Mesendoderm (in vitro differentiated cells): ENCODE measurements around the gene TCP11L2.

Experiments used
- DNase-seq: peaks from one replicate; pipeline ENCODE4 v3.0.0; 2013
- H2AK5ac ChIP-seq: 2 replicates; pipeline ENCODE4 v1.6.1; 2013; ENCODE audit warnings: low read length, inconsistent platforms
- H2BK120ac ChIP-seq: 2 replicates; pipeline ENCODE4 v1.6.1; 2013; ENCODE audit warnings: low read depth, mild to moderate bottlenecking, low read length, moderate library complexity, mixed read lengths
- H2BK15ac ChIP-seq: replicated peaks from 2 replicates; pipeline ENCODE4 v1.6.1; 2013; ENCODE audit warnings: low read depth, mild to moderate bottlenecking, moderate library complexity
- H2BK5ac ChIP-seq: 2 replicates; pipeline ENCODE4 v1.6.1; 2013; ENCODE audit warnings: low read length, inconsistent platforms
- H3K18ac ChIP-seq: 2 replicates; pipeline ENCODE4 v1.6.1; 2013; ENCODE audit warnings: mild to moderate bottlenecking, low read length, mixed read lengths
- H3K23ac ChIP-seq: one replicate; pipeline ENCODE4 v1.6.1; 2013; ENCODE audit warnings: low read length
- H3K27ac ChIP-seq: 2 replicates; pipeline ENCODE4 v1.5.1; 2013; ENCODE audit warnings: low read depth, mild to moderate bottlenecking, inconsistent platforms, low read length, moderate library complexity
- H3K27me3 ChIP-seq: 2 replicates; pipeline ENCODE4 v1.6.1; 2013; ENCODE audit warnings: low read length, control low read depth, mild to moderate bottlenecking, inconsistent platforms; ENCODE audit not compliant: insufficient read depth, poor library complexity
- H3K36me3 ChIP-seq: 2 replicates; pipeline ENCODE4 v1.6.1; 2013; ENCODE audit warnings: low read length, inconsistent platforms; ENCODE audit not compliant: control insufficient read depth, insufficient read depth
- H3K4ac ChIP-seq: one replicate; pipeline ENCODE4 v1.6.1; 2013; ENCODE audit warnings: low read depth, mild to moderate bottlenecking, low read length, moderate library complexity
- H3K4me1 ChIP-seq: 2 replicates; pipeline ENCODE4 v1.6.1; 2013; ENCODE audit warnings: low read depth, low read length, inconsistent platforms; ENCODE audit not compliant: control insufficient read depth
- H3K4me2 ChIP-seq: 2 replicates; pipeline ENCODE4 v1.6.1; 2013; ENCODE audit warnings: low read length
- H3K4me3 ChIP-seq: 2 replicates; pipeline ENCODE4 v1.5.1; 2013; ENCODE audit warnings: mild to moderate bottlenecking, low read length
- H3K56ac ChIP-seq: one replicate; pipeline ENCODE4 v1.6.1; 2013; ENCODE audit warnings: low read length
- H3K79me1 ChIP-seq: 2 replicates; pipeline ENCODE4 v1.6.1; 2013; ENCODE audit warnings: low read length, inconsistent platforms
- H3K79me2 ChIP-seq: 2 replicates; pipeline ENCODE4 v1.6.1; 2013; ENCODE audit warnings: mild to moderate bottlenecking, low read length; ENCODE audit not compliant: control insufficient read depth, insufficient read depth
- H3K9ac ChIP-seq: 2 replicates; pipeline ENCODE4 v1.6.1; 2013; ENCODE audit warnings: low read length, inconsistent platforms
- H4K5ac ChIP-seq: one replicate; pipeline ENCODE4 v1.6.1; 2013; ENCODE audit warnings: low read length
- H4K8ac ChIP-seq: one replicate; pipeline ENCODE4 v1.6.1; 2013; ENCODE audit warnings: low read depth, mild to moderate bottlenecking, control low read depth, low read length, moderate library complexity
- WGBS: extraction: QIAGEN DNeasy Blood & Tissue Kit; methylation state at CpG from one replicate; pipeline ENCODE4 v1.1.7; 2013; ENCODE audit warnings: low lambda C conversion rate, missing lambda C conversion rate; ENCODE audit not compliant: insufficient coverage; ENCODE audit errors: extremely low coverage; 5-methylcytosine and 5-hydroxymethylcytosine counted together

The TCP11L2 gene

DNA sequence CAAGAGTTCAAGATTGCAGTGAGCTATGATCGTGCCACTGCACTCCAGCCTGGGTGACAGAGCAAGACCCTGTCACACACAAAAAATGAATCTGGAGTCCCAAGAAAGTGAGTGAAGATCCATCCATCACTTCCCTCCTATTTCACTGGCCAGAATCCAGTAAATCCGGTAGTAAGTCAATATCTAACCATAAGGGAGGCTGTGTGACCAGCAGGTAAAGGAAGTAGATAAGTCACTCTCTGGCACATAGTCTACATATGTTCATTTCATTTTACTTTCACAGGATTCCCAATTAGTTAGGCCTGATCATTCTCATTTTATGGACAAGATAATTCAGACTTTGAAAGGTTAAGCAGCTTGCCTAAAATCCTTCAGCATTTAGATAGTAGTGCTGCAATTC lies 11.9 kb upstream of the TCP11L2 start:
- no peak for DNase-seq
- Histone ChIP-seq H4K5ac (no peak overlapping the region), H3K79me1 (no peaks in the 10 kb centered on the region), H3K23ac (no peak overlapping the region), H3K4me1 (no peaks in the 10 kb centered on the region), H3K4ac (no peak overlapping the region), H3K4me3 (no peak overlapping the region), H2BK5ac (no peak overlapping the region), H3K56ac (no peak overlapping the region), H3K27me3 (no peaks in the 10 kb centered on the region), H4K8ac (no peak overlapping the region), H3K36me3 (no peaks in the 10 kb centered on the region), H2BK15ac (no peak overlapping the region), H2AK5ac (no peak overlapping the region), H3K27ac (no peak overlapping the region), H3K18ac (no peak overlapping the region), H3K9ac (no peak overlapping the region), H3K4me2 (no peak overlapping the region), H3K79me2 (no peaks in the 10 kb centered on the region), H2BK120ac (no peak overlapping the region)
- WGBS = no CpG with 5 or more reads among the region's 2 CpGs

- no peak overlapping the region for H2BK15ac ChIP-seq
- no peak overlapping the region for H2BK5ac ChIP-seq
- H3K18ac ChIP-seq = no peak overlapping the region
- no peak overlapping the region for H4K8ac ChIP-seq
- no peak overlapping the region for H2AK5ac ChIP-seq
- no peak overlapping the region for H3K4me2 ChIP-seq
- H3K36me3 ChIP-seq = no peaks in the 10 kb centered on the region
- no peak overlapping the region for H3K9ac ChIP-seq
- H3K4ac ChIP-seq = no peak overlapping the region
- WGBS = no CpG with 5 or more reads among the region's 5 CpGs
- no peaks in the 10 kb centered on the region for H3K79me1 ChIP-seq
- no peaks in the 10 kb centered on the region for H3K27me3 ChIP-seq
- no peak overlapping the region for H3K4me3 ChIP-seq
- no peaks in the 10 kb centered on the region for H3K4me1 ChIP-seq
- H3K79me2 ChIP-seq = no peaks in the 10 kb centered on the region
- no peak overlapping the region for H4K5ac ChIP-seq
- no peak for DNase-seq
- H3K56ac ChIP-seq = no peak overlapping the region
- no peak overlapping the region for H3K27ac ChIP-seq
- H2BK120ac ChIP-seq = no peak overlapping the region
- no peak overlapping the region for H3K23ac ChIP-seq
Observed at GRCh38 chr12:106291342-106291741, 11.2 kb upstream of the TCP11L2 start.

GRCh38 chr12:106292339-106292738 lies 10.2 kb upstream of the TCP11L2 start:
- Histone ChIP-seq H3K4me2 (no peak overlapping the region), H3K79me2 (no peaks in the 10 kb centered on the region), H4K5ac (no peak overlapping the region), H3K27ac (no peak overlapping the region), H3K9ac (no peak overlapping the region), H3K4me1 (no peaks in the 10 kb centered on the region), H3K36me3 (no peaks in the 10 kb centered on the region), H3K79me1 (no peaks in the 10 kb centered on the region), H2BK15ac (no peak overlapping the region), H4K8ac (no peak overlapping the region), H3K18ac (no peak overlapping the region), H2BK120ac (no peak overlapping the region), H2BK5ac (no peak overlapping the region), H2AK5ac (no peak overlapping the region), H3K23ac (no peak overlapping the region), H3K27me3 (no peaks in the 10 kb centered on the region), H3K4me3 (no peak overlapping the region), H3K56ac (no peak overlapping the region), H3K4ac (no peak overlapping the region)
- no peak for DNase-seq
- WGBS = no CpG with 5 or more reads among the region's 5 CpGs

GRCh38 chr12:106296179-106296877 lies 6.2 kb upstream of the TCP11L2 start:
- no peaks in the 10 kb centered on the region for H3K27me3 ChIP-seq
- no peak overlapping the region for H3K4ac ChIP-seq
- DNase-seq = no peak
- no peak overlapping the region for H3K18ac ChIP-seq
- H3K27ac ChIP-seq = no peak overlapping the region
- H3K56ac ChIP-seq = no peak overlapping the region
- H2AK5ac ChIP-seq = no peak overlapping the region
- no peak overlapping the region for H4K8ac ChIP-seq
- no peak overlapping the region for H3K9ac ChIP-seq
- no peak overlapping the region for H4K5ac ChIP-seq
- no peaks in the 10 kb centered on the region for H3K4me1 ChIP-seq
- no peak overlapping the region for H3K23ac ChIP-seq
- WGBS = no CpG with 5 or more reads among the region's 8 CpGs
- no peak overlapping the region for H2BK5ac ChIP-seq
- H2BK120ac ChIP-seq = no peak overlapping the region
- no peaks in the 10 kb centered on the region for H3K36me3 ChIP-seq
- no peaks in the 10 kb centered on the region for H3K79me2 ChIP-seq
- no peak overlapping the region for H3K4me2 ChIP-seq
- no peak overlapping the region for H3K4me3 ChIP-seq
- no peaks in the 10 kb centered on the region for H3K79me1 ChIP-seq
- no peak overlapping the region for H2BK15ac ChIP-seq

DNA sequence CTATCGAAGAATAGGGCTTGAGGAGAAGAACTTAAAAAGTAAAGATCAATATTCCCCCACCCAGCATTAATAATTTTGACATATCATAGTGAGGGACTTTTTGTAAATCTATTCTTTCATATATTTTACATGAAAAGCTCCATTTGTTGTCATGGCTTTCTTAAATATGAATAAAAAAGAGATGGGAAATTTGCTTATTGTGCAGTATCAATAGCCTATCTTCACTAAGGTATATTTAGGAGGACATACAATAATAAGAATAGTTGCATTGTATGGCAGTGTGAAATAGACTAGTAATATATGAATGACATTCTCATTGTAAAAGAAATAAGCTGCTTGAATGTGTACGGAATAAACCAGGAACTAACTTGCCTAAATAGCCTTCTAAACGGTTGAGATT lies 5.5 kb upstream of the TCP11L2 start:
- no peaks in the 10 kb centered on the region for H3K36me3 ChIP-seq
- WGBS = no CpG with 5 or more reads among the region's 3 CpGs

DNA sequence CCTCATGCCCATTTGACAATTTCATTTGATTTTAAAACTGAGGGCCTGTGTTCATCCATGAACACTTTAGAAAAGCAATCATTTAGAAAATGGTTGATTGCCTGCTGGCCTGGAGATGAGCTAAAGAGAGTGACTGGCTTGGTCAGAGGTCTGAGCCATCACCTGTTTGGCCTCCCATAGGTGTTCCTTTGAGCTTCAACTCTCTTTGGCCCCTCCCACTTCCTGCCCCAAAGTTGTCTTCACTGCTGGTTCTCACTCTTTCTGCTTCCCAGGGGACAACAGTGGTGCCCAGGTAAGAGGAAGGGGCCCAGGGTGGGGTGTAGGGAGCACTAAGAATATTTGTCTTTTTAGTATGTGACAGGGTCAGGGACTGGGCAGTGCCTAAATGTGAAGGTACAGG lies 4.9 kb upstream of the TCP11L2 start:
- Histone ChIP-seq H3K56ac (no peak overlapping the region), H3K27me3 (no peaks in the 10 kb centered on the region), H3K4me1 (peaks cover 2% of the 10 kb centered on the region), H3K36me3 (no peaks in the 10 kb centered on the region), H3K4me3 (no peak overlapping the region), H2BK15ac (no peak overlapping the region), H2AK5ac (no peak overlapping the region), H3K4ac (no peak overlapping the region), H3K18ac (no peak overlapping the region), H4K8ac (no peak overlapping the region), H3K23ac (no peak overlapping the region), H3K79me2 (no peaks in the 10 kb centered on the region), H3K9ac (no peak overlapping the region), H3K27ac (no peak overlapping the region), H2BK120ac (no peak overlapping the region), H4K5ac (no peak overlapping the region), H2BK5ac (no peak overlapping the region), H3K79me1 (no peaks in the 10 kb centered on the region), H3K4me2 (no peak overlapping the region)
- DNase-seq = peak; percentile 38

More for the DNA sequence above, 5.5 kb upstream of the TCP11L2 start:
- no peak overlapping the region for H3K4me3 ChIP-seq
- H3K4me2 ChIP-seq = no peak overlapping the region
- no peaks in the 10 kb centered on the region for H3K79me1 ChIP-seq
- H3K9ac ChIP-seq = no peak overlapping the region
- no peak overlapping the region for H3K27ac ChIP-seq
- no peak overlapping the region for H2BK120ac ChIP-seq
- no peak overlapping the region for H3K4ac ChIP-seq
- no peak overlapping the region for H2BK15ac ChIP-seq
- DNase-seq = no peak
- no peak overlapping the region for H3K18ac ChIP-seq
- H3K4me1 ChIP-seq = peaks cover 2% of the 10 kb centered on the region
- no peak overlapping the region for H3K23ac ChIP-seq
- H3K27me3 ChIP-seq = no peaks in the 10 kb centered on the region
- no peak overlapping the region for H4K8ac ChIP-seq
- no peaks in the 10 kb centered on the region for H3K79me2 ChIP-seq
- no peak overlapping the region for H2AK5ac ChIP-seq
- H4K5ac ChIP-seq = no peak overlapping the region
- H2BK5ac ChIP-seq = no peak overlapping the region
- H3K56ac ChIP-seq = no peak overlapping the region
